ENCODE results near the gene IFNL1.
A peak's percentile ranks its signal among the peaks of the same experiment; 100 is the strongest.
"Not testable (repeated sequence)": the region's sequence is repeated elsewhere in the genome, so short reads cannot be mapped to it uniquely, and the experiment has no call there.

The IFNL1 gene

DNA sequence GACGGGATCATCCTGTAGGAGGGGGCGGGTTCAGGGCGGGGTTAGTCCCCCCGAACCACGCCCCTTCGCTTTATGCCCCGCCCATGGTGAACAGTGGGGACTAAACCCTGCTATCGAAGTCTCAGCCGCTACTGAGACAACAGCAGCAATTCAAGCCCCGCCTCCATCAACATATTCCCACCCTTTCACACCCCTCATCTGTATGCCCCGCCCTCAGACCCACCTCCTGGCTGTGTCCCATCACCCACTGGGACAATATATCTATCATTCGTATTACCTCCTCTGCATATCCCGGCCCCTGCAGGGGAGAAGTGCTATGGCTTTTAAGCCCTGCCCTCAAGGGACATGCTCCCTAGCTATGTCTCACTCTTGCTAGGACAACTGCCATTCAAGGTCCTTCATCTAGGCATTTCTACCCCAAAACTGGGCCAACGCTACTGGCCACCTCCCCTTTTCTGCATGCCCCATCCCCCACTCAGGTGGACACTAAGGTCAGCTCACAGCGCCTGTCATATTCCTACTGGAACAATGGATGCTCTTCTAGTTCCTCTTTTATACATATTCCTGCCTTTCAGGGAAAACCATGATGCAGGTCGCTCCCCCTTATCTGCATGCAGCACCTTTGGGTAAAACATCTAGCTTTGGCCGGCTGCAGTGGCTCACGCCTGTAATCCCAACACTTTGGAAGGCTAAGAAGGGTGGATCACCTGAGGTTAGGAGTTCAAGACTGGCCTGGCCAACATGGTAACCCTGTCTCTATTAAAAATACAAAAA, 12.5 kb downstream of the IFNL1 start:
- no peak for DNase-seq

DNA sequence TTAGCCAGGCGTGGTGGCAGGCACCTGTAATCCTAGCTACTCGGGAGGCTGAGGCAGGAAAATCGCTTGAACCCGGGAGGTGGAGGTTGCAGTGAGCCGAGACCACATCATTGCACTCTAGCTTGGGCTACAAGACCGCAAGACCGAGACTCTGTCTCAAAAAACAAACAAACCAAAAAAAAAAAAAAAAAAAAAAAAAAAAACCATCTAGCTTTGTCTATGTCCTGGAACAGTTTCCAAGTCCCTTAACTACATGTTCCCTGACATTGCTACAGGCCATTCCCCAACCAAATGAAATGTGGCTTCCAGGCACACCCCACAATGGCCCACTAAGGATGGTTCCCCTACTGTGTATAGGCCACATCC, 13.1 kb downstream of the IFNL1 start:
- DNase-seq = not testable (repeated sequence)

DNA sequence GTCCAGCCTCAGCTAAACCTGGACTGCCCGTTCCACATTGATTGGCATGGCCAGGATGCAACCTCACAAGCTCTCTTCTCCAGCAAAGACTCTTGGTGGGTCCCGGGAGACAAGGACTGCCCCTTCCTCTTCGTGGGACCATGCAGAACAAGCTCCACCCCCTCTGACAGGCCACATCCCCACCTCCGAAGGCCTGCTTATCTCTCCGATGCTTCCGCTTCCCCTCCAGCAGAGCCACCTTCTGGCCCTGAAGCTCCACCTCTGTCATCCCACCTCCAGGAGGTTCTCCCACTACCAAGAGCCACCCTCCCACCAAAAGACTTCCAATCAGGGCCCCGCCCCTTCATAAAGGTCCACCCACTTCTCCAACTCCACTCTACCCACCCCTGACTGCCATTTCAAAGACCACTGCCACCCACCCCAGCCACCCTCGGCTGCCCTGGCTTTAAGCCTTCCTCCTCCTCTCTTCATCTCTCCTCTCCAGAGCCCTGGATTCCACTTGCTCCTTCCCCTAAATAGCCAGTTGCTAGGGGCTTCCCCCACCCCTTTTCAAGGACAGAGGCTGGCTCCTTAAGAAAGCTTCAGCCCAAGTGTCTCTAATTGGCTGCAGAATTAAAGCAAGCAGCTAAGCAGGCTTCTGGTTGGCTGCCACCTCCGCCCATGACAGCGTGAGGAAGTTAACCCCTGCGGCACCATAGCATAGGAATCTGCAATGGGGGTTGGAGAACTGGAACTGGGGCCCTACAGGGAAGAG, 14.5 kb downstream of the IFNL1 start:
- DNase-seq = no peak

DNA sequence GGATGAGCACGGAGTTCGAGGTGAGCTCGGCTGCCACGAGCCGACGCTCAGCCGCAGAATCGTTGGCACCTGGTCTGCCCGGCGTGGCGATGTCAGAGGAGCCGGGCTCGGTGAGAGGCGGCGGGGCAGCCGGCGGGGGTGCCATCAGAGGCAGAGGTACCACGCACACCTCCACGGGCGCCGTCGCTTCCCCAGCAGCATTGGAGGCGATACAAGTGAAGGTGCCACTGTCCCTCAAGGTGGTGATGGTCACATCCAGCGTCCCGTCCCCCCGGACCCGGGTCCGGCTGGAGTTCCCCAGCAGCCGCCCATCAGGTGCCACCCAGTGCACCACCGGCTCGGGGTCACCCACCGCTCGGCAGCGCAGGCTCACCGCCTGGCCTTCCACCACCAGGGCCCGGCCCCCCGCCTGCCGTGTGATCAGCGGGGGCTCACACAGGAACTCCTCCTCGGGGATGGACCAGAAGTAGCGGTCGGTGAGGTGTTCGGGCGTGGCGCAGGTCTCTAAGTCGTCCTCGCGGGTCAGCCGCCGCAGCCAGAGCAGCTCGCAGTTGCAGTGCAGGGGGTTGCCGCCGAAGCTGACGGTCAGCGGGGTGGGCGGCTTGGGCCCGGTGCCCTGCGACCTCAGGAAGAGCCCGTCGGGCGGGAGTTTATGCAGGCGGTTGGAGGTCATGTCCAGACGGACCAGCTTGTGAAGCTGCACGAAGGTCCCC, 18.0 kb downstream of the IFNL1 start:
- DNase-seq = no peak

DNA sequence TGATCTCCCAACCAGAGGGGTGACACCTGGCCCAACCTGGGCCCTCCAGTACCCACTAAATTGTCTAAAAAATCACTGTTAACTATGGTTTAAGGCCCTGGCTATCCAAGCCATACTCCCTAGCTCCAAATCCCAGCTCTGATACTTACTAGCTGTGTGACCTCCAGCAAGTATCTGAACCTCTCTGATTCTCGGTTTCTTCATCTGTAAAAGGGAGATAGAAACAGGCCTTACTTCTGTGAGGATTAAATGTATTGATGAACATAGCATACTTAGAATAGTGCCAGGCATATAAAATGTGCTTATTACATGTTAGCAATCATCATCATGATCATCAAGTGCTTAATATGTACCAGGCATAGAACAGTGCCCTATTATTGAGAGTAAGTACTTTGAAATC, 19.7 kb downstream of the IFNL1 start:
- DNase-seq = no peak

- no peak for DNase-seq
These were observed 20.6 kb downstream of the IFNL1 start for GRCh38 chr19:39316627-39317321.

- DNase-seq = no peak
These were observed 21.3 kb downstream of the IFNL1 start for GRCh38 chr19:39317476-39317875.

- DNase-seq = no peak
These were observed 21.9 kb downstream of the IFNL1 start for GRCh38 chr19:39318071-39318470.

GRCh38 chr19:39318690-39319089, 22.5 kb downstream of the IFNL1 start:
- DNase-seq = no peak

DNA sequence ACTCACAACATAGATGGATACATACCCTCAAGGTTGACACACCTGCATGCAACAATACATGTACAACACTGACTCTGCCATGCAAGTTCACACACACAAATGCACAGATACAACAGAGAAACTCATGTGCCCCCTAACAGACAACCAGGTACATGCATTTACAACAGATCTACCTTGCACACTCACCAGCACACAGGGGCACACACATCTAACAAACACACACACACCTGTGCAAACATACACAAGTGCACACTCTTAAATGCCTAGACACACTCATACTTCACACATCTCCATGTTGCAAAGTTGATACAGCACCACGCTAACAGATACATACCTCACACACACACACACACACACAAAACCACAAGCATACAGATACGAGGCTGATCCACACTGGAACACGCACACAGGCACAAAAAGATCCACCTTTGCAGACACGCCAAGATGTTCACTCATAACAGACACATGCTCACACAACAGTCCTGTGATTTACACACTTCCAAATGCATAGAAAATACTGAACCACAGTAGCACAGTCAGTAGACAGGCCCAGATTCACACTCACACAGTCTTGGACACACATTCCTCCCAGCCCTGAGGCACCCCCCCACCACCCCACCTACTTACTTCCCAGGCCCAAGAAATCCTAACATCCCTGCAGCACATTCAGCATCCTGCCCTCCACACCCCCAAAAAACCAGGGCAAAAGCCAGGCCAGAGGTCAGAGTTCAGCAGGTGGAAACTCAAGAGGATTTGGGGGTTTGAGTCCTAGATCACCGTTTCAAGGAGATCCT, 23.1 kb downstream of the IFNL1 start:
- no peak for DNase-seq

DNA sequence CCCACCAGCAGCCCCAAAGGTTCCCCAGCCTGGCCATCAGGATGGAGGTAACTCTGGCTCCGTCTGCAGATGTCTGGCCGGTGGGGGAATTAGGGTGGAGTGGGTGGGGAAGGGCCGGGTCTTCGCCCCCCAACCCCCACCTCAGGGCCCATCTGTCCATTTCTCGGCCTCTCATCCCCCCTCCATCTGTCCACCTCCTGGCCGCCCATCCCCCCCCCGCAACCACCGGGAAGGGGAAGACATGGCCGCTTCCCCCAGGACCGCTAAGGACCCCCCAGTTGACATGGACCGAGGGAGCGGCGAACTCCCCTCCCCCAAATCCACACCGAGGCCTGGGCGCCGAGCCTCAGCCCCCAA, 23.7 kb downstream of the IFNL1 start:
- DNase-seq = no peak

- DNase-seq = no peak
These were observed 25.1 kb downstream of the IFNL1 start for GRCh38 chr19:39321117-39321831.

DNA sequence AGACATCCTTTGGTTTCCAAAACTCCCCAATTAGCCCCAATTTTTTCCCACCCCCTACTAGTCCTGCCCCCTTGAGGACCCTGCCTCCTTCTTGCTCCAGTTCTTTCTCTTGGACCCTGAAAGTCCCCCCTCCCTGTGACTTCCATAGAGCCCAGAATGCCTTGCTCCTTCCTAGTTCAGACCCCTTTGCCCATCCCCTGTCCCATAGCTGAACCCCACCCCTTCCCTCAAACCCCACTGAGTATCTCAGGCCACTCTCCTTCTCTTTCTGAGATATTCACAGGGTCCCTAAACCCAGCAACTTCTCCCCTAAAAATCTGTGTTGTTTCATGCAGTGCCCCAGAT, 25.6 kb downstream of the IFNL1 start:
- DNase-seq = no peak

DNA sequence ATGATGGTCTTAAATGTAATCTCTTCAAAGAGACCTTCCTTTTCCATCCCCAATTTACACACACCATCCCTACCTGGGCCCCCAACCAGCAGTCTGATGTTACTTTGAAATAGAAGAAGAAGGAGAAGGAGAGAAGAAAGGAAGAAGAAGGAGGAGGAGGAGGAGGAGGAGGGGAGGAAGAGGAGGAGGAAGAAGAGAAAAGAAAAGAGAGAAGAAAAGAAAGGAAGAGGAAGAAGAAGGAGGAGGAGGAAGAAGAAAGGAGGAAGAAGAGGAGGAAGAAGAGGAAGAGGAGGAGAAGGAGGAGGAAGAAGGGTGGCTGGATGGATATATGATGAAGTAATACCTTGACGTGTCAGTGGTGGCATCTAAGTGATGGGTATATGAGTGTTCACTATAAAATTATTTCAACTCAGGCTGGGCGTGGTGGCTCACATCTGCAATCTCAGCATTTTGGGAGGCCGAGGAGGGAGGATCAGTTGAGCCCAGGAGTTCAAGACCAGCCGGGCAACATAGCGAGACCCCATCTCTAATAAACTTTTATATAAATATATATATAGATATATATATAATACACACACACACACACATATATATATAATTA, 28.1 kb downstream of the IFNL1 start:
- no peak for DNase-seq

GRCh38 chr19:39325778-39326665, 29.8 kb downstream of the IFNL1 start:
- no peak for DNase-seq

GRCh38 chr19:39327363-39328045, 31.3 kb downstream of the IFNL1 start:
- DNase-seq = no peak

- DNase-seq = peak; percentile 55
These were observed 32.0 kb downstream of the IFNL1 start for GRCh38 chr19:39328046-39328705.

- no peak for DNase-seq
These were observed 33.7 kb downstream of the IFNL1 start for GRCh38 chr19:39329948-39330347.

- DNase-seq = no peak
These were observed 36.1 kb downstream of the IFNL1 start for GRCh38 chr19:39332293-39332692.
